Stimulated activated CD8-positive, alpha-beta memory T cell treated with anti-CD3 and anti-CD28 coated beads, Interleukin-12 subunit alpha, Interleukin-12 subunit beta, amount 100 ng/mL, for 24 hours (primary cell): Measurements from ENCODE around the gene LMAN1.

Source experiments
- DNase-seq: peaks from one replicate; pipeline ENCODE4 v3.0.0-alpha.2; 2020; ENCODE audit errors: extremely low read depth

The LMAN1 gene

DNA sequence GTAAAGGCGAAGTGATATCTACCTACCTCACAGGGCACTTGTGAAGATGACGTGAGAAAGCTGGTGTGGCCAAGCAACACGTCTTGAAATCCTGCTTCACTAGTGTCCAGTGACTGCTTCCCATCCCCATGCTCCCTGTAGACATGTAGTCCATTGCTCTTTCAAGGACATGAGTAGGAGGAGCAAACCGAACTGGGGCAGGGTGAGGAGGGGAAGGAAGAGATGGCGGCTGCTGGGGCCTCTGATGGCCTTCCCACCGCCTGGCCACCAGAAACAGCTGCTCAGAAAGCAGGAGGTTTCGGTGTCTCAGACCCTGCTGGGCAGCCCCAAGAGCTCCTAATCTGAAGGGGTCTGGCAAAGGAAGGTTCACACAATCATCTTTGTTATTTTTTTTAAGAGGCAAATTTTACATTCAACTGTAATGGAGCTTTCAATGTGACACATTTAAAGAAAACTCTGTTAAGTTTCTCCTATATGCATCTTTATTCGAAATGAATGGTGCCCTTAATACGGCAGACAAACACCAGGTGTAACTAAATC, 55.3 kb downstream of the LMAN1 start:
- no peak for DNase-seq

GRCh38 chr18:59303006-59303405, 56.1 kb downstream of the LMAN1 start:
- no peak for DNase-seq

GRCh38 chr18:59301929-59302328, 57.1 kb downstream of the LMAN1 start:
- no peak for DNase-seq

DNA sequence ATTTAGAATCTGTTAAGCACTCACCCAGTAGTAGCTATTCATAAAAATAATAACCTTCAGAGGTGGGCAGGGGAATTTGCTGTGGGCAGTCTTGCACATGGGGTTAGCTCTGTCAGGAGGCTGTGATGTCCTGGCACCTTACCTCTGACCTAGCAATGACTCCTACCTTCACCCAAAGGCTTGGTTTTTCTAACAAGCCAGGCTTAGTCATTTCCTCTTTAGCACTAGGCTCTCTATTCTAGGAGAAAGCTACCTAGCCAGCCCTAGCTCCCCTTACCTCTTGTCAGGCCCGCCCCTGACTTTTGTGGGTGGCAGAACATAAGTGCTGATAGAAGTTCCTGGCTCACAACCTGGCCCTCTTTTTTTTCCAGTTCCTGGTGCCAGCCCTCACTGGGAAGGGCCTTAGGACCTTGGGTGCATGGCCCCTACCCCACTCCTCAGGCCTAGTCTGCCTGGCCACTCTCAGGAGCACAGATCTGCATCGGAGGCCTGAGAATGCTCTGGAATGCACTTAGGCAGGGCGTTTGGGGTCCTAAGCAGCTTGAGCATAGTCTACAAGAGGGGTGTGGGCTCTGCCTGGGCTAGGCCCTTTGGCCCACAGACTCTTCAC, 58.3 kb downstream of the LMAN1 start:
- DNase-seq, result no peak

DNA sequence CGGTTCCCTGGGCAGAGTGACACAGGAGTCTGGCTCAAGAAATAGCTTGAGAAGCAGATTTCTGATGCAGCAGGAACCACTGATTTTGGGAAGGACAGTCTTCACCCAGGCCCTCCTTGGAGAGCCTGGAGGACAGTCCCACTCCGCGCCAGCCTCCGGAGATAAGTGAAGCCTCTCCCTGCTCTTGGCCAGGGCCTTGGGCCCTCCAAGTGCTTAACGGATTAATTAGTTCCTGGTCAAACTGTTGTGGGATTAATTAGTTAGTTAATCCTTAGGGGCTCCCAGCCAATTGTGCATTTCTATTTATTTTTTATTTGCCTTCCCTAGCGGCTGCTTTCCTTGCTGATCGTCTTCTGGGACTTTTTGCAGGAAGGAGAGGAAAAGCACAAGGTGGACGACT, 60.2 kb downstream of the LMAN1 start:
- no peak for DNase-seq

GRCh38 chr18:59293317-59293716, 65.7 kb downstream of the LMAN1 start:
- no peak for DNase-seq

- DNase-seq, result no peak
Observed at GRCh38 chr18:59286341-59286740, 72.7 kb downstream of the LMAN1 start.

DNA sequence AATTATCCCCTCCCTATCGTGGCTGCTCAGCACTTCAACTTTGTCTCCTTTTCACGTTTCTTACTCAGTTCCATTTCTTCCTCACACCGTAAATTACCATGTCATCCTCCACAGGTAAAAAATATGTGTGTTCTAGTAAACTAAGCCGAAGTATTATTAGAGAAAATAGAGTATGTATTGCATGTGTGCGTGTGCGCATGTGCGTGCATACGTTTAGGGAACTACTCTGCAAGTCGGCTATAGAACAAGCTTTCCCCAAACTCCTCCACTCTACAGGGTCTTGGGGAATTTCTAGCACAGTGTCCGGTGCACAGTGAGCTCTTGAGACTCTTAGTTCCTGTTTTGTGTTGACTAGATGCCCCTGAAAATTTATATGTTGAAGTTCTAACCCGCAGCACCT, 76.7 kb downstream of the LMAN1 start:
- no peak for DNase-seq

- no peak for DNase-seq
Observed at GRCh38 chr18:59279722-59280121, 79.3 kb downstream of the LMAN1 start.

- DNase-seq, result no peak
Observed at GRCh38 chr18:59279193-59279592, 79.9 kb downstream of the LMAN1 start.

DNA sequence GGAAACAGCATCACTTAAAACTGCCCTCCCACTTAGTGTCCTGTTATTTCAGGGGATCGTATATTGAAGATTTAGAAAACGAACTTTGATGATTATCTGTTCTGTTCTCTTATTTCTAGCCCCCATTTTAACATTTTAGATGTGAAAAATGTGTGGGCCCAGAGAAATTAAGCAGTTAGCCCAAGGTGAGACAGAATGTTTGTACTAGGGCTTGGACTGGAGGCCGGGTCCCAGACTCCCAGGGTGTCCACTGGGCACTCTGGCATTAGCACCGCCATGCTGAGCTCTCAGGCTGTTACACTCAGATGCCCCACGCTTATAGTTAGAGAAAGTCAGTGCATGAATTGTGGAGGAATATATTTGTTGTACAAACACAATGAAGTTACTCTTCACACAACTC, 80.3 kb downstream of the LMAN1 start:
- DNase-seq, result no peak
